AG09319 (cell line): ENCODE data around the gene NCCRP1.
A peak's percentile ranks its signal among the peaks of the same experiment; 100 is the strongest.

Experiments used
- DNase-seq: peaks from one replicate; pipeline ENCODE4 v3.0.0-alpha.2; 2010; ENCODE audit warnings: low read depth; ENCODE audit errors: extremely low read depth
- CTCF ChIP-seq: IDR thresholded peaks from 2 replicates; pipeline ENCODE4 v1.5.1; 2011; ENCODE audit warnings: low read depth, mild to moderate bottlenecking, inconsistent platforms, low read length, moderate library complexity

NCCRP1 gene

GRCh38 chr19:39194832-39195542 is 1.8 kb upstream of the NCCRP1 start:
- no peak for TF ChIP-seq CTCF

GRCh38 chr19:39195755-39196154 is 1.0 kb upstream of the NCCRP1 start:
- TF ChIP-seq CTCF, result no peak
- DNase-seq, result no peak

More at GRCh38 chr19:39194832-39195542, 1.8 kb upstream of the NCCRP1 start:
- DNase-seq, result no peak

DNA sequence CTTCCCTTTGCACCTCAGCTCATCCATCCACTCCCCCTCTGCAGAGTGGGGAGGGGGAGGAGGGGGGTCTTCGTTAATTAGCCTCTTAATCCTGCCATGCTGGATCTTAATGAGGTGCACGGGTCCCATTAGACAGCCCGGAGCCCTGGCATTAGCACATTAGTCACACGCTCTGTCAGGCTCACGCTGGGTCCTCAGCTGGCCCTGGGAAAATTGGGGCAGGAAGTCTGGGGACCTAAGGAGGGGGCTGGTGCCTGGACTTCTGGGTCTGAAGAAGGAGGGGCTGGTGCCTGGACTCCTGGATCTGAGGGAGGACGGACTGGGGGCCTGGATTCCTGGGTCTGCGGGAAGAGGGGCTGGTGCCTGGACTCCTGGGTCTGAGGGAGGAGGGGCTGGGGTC is 444 bp upstream of the NCCRP1 start:
- TF ChIP-seq CTCF, result no peak
- no peak for DNase-seq

DNA sequence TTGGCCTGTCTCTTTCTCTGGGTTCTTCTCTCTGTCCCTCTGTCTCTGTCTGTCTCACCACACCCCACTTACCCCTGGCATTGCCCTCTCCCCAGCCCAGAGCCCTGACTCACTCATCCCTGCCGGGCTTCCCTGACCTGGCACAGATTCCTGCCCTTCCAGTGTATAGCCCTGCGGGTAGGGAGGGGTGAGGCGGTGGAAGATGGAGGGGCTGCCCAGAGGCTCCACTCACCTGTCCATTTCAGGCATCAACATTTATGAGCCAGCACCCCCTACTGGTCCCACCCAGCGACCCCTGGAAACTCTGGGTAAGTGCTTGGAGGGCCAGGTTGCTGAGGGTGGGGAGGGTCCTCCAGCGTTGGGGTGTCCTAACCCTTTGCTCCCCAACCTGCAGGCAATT is 1.0 kb downstream of the NCCRP1 start:
- DNase-seq, result no peak
- no peak for TF ChIP-seq CTCF

DNA sequence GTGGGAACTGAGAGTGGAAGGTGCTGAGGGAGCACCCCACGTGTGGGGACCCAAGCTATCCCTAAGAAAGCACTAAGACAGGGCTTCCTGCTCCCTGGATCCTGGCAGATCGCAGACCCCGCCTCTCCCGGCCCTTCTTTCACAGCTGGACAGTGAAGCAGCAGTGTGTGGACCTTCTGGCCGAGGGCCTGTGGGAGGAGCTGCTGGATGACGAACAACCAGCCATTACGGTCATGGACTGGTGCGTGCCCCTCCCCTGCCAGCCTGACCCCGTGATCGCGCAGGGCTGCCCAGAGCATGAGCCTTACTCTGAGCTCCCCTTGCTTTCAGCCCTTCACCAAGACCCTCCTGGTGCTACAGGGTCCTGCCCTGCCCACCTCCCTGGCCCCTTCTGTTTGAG is 2.3 kb downstream of the NCCRP1 start:
- DNase-seq, result peak; percentile 24
- no peak for TF ChIP-seq CTCF

DNA sequence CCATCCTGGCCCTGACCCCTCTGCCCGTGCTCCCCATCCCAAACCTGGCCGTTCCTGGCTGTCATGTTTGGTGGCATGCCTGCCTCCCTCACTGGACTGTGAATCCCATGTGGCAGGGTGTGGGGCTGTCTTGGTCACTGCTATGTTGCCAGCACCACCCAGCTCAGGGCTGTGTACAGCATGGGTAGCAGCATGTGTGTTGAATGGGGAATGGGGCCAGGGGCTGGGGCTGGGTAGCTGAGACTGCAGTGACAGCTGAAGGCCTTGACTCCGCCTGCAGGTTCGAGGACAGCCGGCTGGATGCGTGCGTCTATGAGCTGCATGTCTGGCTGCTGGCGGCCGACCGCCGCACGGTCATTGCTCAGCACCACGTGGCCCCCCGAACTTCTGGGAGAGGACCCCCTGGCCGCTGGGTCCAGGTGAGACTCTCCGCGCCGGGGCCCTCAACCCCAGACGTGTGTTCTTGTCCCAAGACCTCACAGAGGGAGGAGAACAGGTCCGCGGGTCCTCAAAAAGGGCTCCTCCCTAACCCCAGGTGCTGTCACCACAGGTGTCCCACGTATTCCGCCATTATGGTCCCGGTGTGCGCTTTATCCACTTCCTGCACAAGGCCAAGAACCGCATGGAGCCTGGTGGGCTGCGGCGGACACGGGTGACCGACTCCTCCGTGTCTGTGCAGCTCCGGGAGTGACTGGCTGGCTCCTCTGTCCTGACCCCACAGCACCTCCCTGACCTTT is 3.5 kb downstream of the NCCRP1 start:
- TF ChIP-seq CTCF, result no peak
- DNase-seq, result no peak

DNA sequence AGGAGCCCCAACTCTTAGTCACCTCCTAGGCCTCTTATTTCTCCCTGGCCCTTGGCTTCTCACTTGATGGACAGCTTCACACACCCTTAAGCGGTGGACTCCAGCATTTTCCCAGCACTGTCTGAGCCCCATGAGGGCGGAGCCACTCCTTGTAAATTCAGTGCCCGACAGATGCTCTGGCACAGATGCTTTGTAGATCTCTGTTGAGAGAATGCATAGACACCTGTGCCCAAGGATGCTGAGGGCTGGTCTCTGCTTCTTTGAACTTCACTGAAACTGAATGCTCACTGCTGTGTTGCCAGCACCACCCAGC is 4.0 kb downstream of the NCCRP1 start:
- TF ChIP-seq CTCF, result no peak
- no peak for DNase-seq
